ENCODE measurements around the gene CCDC142.
"Not testable (repeated sequence)": the region's sequence is repeated elsewhere in the genome, so short reads cannot be mapped to it uniquely, and the experiment has no call there.

The CCDC142 gene

GRCh38 chr2:74474481-74474880 lies 8.3 kb downstream of the CCDC142 start:
- H3K27me3 Mint-ChIP-seq, result no peaks in the 10 kb centered on the region
- no peak overlapping the region for H3K27ac Mint-ChIP-seq
- no peaks in the 10 kb centered on the region for H3K9me3 Mint-ChIP-seq
- ATAC-seq (replicated peaks) (no peak), DNase-seq (no peak)
- peak overlapping the region in 1 of 2 donors; percentile 19 for H3K4me3 Mint-ChIP-seq
- peaks cover 32 to 47% of the 10 kb centered on the region in 2 donors for H3K36me3 Mint-ChIP-seq
- peaks cover 16 to 44% of the 10 kb centered on the region in 2 donors for H3K4me1 Mint-ChIP-seq

- Mint-ChIP-seq H3K9me3 (no peaks in the 10 kb centered on the region), H3K27me3 (no peaks in the 10 kb centered on the region), H3K4me1 (peaks cover 16 to 44% of the 10 kb centered on the region in 2 donors), H3K27ac (peak overlapping the region; percentile 99), H3K4me3 (peak overlapping the region; percentile 97 to 98), H3K36me3 (peaks cover 29 to 42% of the 10 kb centered on the region in 2 donors)
- DNase-seq (no peak), ATAC-seq (replicated peaks) (no peak)
Measured at GRCh38 chr2:74472945-74473258, 9.9 kb downstream of the CCDC142 start.

- peak; percentile 95 to 97 for ATAC-seq (replicated peaks)
- Mint-ChIP-seq H3K27me3 (no peaks in the 10 kb centered on the region), H3K36me3 (peaks cover 24 to 38% of the 10 kb centered on the region in 2 donors), H3K4me1 (peaks cover 13 to 40% of the 10 kb centered on the region in 2 donors), H3K27ac (peak within 1 kb of the TSS; percentile 99), H3K4me3 (peak within 1 kb of the TSS; percentile 97 to 98), H3K9me3 (no peaks in the 10 kb centered on the region)
- DNase-seq, result peak; percentile 92
Measured at GRCh38 chr2:74472086-74472944, 10.5 kb downstream of the CCDC142 start, which contains the start of gene MRPL53. Gene MRPL53 (minus strand): TSS chr2:74472680. CDS start chr2:74472660, 20 bp downstream.

- Mint-ChIP-seq H3K36me3 (peaks cover 24 to 37% of the 10 kb centered on the region in 2 donors), H3K27me3 (no peaks in the 10 kb centered on the region), H3K4me3 (peak overlapping the region; percentile 97 to 98), H3K27ac (peak overlapping the region; percentile 99), H3K9me3 (no peaks in the 10 kb centered on the region), H3K4me1 (peaks cover 13 to 39% of the 10 kb centered on the region in 2 donors)
- ATAC-seq (replicated peaks), result peak; percentile 0 to 3
- DNase-seq, result no peak
Measured at GRCh38 chr2:74471332-74472065, 11.3 kb downstream of the CCDC142 start.

- not testable (repeated sequence) for DNase-seq; ATAC-seq (replicated peaks); H3K9me3 Mint-ChIP-seq; H3K27me3 Mint-ChIP-seq
- Mint-ChIP-seq H3K36me3 (peaks cover 24 to 36% of the 10 kb centered on the region in 2 donors), H3K27ac (peak overlapping the region; percentile 91), H3K4me1 (peaks cover 13 to 39% of the 10 kb centered on the region in 2 donors), H3K4me3 (peak overlapping the region in 1 of 2 donors; percentile 39)
Measured at GRCh38 chr2:74470742-74471141, 12.1 kb downstream of the CCDC142 start.

- H3K27ac Mint-ChIP-seq, result peak overlapping the region; percentile 90
- peak in 1 of 2 donors; percentile 6 for ATAC-seq (replicated peaks)
Measured at GRCh38 chr2:74464406-74464805, 18.4 kb downstream of the CCDC142 start.

GRCh38 chr2:74462786-74463105 lies 20.1 kb downstream of the CCDC142 start:
- no peak for ATAC-seq (replicated peaks)
- H3K27me3 Mint-ChIP-seq, result no peaks in the 10 kb centered on the region
- H3K9me3 Mint-ChIP-seq, result no peaks in the 10 kb centered on the region
- peaks cover 22 to 49% of the 10 kb centered on the region in 2 donors for H3K4me1 Mint-ChIP-seq
- H3K4me3 Mint-ChIP-seq, result no peak overlapping the region
- peak overlapping the region; percentile 60 for H3K27ac Mint-ChIP-seq
- H3K36me3 Mint-ChIP-seq, result peaks cover 16 to 32% of the 10 kb centered on the region in 2 donors
- no peak for DNase-seq

More at GRCh38 chr2:74464406-74464805, 18.4 kb downstream of the CCDC142 start:
- Mint-ChIP-seq H3K4me1 (peaks cover 16 to 41% of the 10 kb centered on the region in 2 donors), H3K27me3 (no peaks in the 10 kb centered on the region), H3K4me3 (peak overlapping the region; percentile 95 to 100), H3K9me3 (no peaks in the 10 kb centered on the region), H3K36me3 (peaks cover 16 to 32% of the 10 kb centered on the region in 2 donors)
- no peak for DNase-seq

GRCh38 chr2:74462054-74462785 lies 20.6 kb downstream of the CCDC142 start:
- Mint-ChIP-seq H3K36me3 (peaks cover 17 to 33% of the 10 kb centered on the region in 2 donors), H3K4me3 (no peak overlapping the region), H3K27me3 (no peaks in the 10 kb centered on the region), H3K4me1 (peaks cover 23 to 51% of the 10 kb centered on the region in 2 donors), H3K27ac (peak overlapping the region; percentile 73), H3K9me3 (no peaks in the 10 kb centered on the region)
- DNase-seq (no peak), ATAC-seq (replicated peaks) (no peak)

- Mint-ChIP-seq H3K4me3 (no peak overlapping the region), H3K4me1 (peaks cover 28 to 59% of the 10 kb centered on the region in 2 donors), H3K27me3 (no peaks in the 10 kb centered on the region), H3K9me3 (no peaks in the 10 kb centered on the region), H3K36me3 (peaks cover 18 to 41% of the 10 kb centered on the region in 2 donors), H3K27ac (peak overlapping the region; percentile 73)
- DNase-seq, result no peak
- ATAC-seq (replicated peaks), result no peak
Measured at GRCh38 chr2:74461187-74462053, 21.4 kb downstream of the CCDC142 start.

- ATAC-seq (replicated peaks); DNase-seq; H3K9me3 Mint-ChIP-seq; H3K27me3 Mint-ChIP-seq: not testable (repeated sequence)
- peak overlapping the region; percentile 39 for H3K27ac Mint-ChIP-seq
- peaks cover 39 to 71% of the 10 kb centered on the region in 2 donors for H3K4me1 Mint-ChIP-seq
- peaks cover 23 to 52% of the 10 kb centered on the region in 2 donors for H3K36me3 Mint-ChIP-seq
- peak overlapping the region; percentile 84 to 94 for H3K4me3 Mint-ChIP-seq
Measured at GRCh38 chr2:74460187-74460586, 22.6 kb downstream of the CCDC142 start.

- Mint-ChIP-seq H3K36me3 (peaks cover 25 to 55% of the 10 kb centered on the region in 2 donors), H3K27ac (peak overlapping the region; percentile 39), H3K4me1 (peaks cover 41 to 74% of the 10 kb centered on the region in 2 donors), H3K4me3 (peak overlapping the region; percentile 84 to 94)
- H3K9me3 Mint-ChIP-seq; DNase-seq; H3K27me3 Mint-ChIP-seq; ATAC-seq (replicated peaks): not testable (repeated sequence)
Measured at GRCh38 chr2:74459503-74460118, 23.2 kb downstream of the CCDC142 start.

- H3K27ac Mint-ChIP-seq, result peak overlapping the region; percentile 100
- ATAC-seq (replicated peaks), result no peak
- peaks cover 45 to 69% of the 10 kb centered on the region in 2 donors for H3K4me1 Mint-ChIP-seq
- H3K36me3 Mint-ChIP-seq, result peaks cover 25 to 55% of the 10 kb centered on the region in 2 donors
- H3K9me3 Mint-ChIP-seq, result no peaks in the 10 kb centered on the region
- no peaks in the 10 kb centered on the region for H3K27me3 Mint-ChIP-seq
- peak overlapping the region; percentile 84 to 94 for H3K4me3 Mint-ChIP-seq
- DNase-seq, result no peak
Measured at GRCh38 chr2:74458938-74459363, 23.8 kb downstream of the CCDC142 start.

All from stimulated activated naive B cell treated with anti-CD40 and anti-IgM and Interleukin-4, amounts not matched to agents 10 μg/mL and 1 μg/mL and 100 μg/mL, for 72 hours (primary cell).